ENCODE data around the gene MBLAC1.
"Not testable (repeated sequence)": the region's sequence is repeated elsewhere in the genome, so short reads cannot be mapped to it uniquely, and the experiment has no call there.

The MBLAC1 gene

DNA sequence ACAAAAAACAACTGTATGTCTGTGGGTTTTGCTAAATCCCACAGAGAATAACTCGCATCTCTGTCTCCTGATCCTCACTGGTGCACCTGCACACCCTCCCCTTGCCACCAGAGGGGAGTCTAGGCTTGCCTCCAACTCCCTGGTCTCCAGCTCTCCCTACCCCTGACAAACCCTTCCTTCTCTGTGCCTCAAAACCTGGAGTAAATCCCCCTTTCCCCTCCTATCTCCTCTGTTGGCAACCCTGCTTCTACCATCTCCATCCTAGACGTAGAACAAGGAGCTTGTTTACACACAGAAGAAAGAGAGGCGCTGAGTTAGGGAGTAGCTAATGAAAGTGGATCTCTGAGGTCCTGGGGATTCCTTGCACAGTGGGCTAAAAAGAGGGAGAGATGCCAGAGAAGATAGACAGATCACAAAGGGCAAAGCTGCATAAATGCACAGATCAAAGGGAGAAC lies 6.0 kb downstream of the MBLAC1 start:
- no peak overlapping the region for H2AFZ ChIP-seq (ENCODE audit: low read depth, low read length)
- H3K4me1 ChIP-seq (ENCODE audit: low read length): peaks cover 14% of the 10 kb centered on the region
- H3K79me2 ChIP-seq (ENCODE audit: low read length): peaks cover 4% of the 10 kb centered on the region; the same call in 1 of the 2 replicates
- peak; percentile 84 for TF ChIP-seq CTCF (IDR thresholded peaks at IDR 0.05; ENCODE audit: low read depth, low read length)
- no peak for TF ChIP-seq EZH2phosphoT487 (IDR thresholded peaks at IDR 0.05; ENCODE audit: low read depth)
- no peak overlapping the region for H3K27ac ChIP-seq (ENCODE audit: low read length)
- no peaks in the 10 kb centered on the region for H3K9me3 ChIP-seq (ENCODE audit: insufficient read depth, low read length)
- no peak overlapping the region for H3K4me2 ChIP-seq (ENCODE audit: low read length)
- H3K27me3 ChIP-seq (ENCODE audit: low read depth, low read length): no peaks in the 10 kb centered on the region
- no peaks in the 10 kb centered on the region for H3K36me3 ChIP-seq (replicated peaks; ENCODE audit: low read depth, low read length)
- no peak overlapping the region for H3K9ac ChIP-seq (ENCODE audit: low read length)
- H3K4me3 ChIP-seq (ENCODE audit: low read length): no peak overlapping the region
- no peaks in the 10 kb centered on the region for H4K20me1 ChIP-seq (ENCODE audit: insufficient read depth, low read length)

- TF ChIP-seq EZH2phosphoT487 (IDR thresholded peaks at IDR 0.05; ENCODE audit: low read depth) (no peak), CTCF (IDR thresholded peaks at IDR 0.05; ENCODE audit: low read depth, low read length) (no peak)
- H3K4me2 ChIP-seq (ENCODE audit: low read length): peak overlapping the region; percentile 22; the same call in 1 of the 2 replicates
- H3K27ac ChIP-seq (ENCODE audit: low read length): no peak overlapping the region
- H3K4me3 ChIP-seq (ENCODE audit: low read length): no peak overlapping the region
- 0 out of 2 replicates have a peak, but pooled peaks cover 8% of the 10 kb centered on the region for H3K4me1 ChIP-seq (ENCODE audit: low read length)
- no peaks in the 10 kb centered on the region for H4K20me1 ChIP-seq (ENCODE audit: insufficient read depth, low read length)
- H3K36me3 ChIP-seq (replicated peaks; ENCODE audit: low read depth, low read length): no peaks in the 10 kb centered on the region
- H3K9ac ChIP-seq (ENCODE audit: low read length): no peak overlapping the region
- H3K9me3 ChIP-seq (ENCODE audit: insufficient read depth, low read length): no peaks in the 10 kb centered on the region
- peaks cover 2% of the 10 kb centered on the region; the same call in 1 of the 2 replicates for H3K27me3 ChIP-seq (ENCODE audit: low read depth, low read length)
- H2AFZ ChIP-seq (ENCODE audit: low read depth, low read length): 0 out of 2 replicates have a peak overlapping the region, but pooled peaks have one; percentile 29
- no peaks in the 10 kb centered on the region for H3K79me2 ChIP-seq (ENCODE audit: low read length)
Observed at GRCh38 chr7:100137851-100138760, 11.3 kb downstream of the MBLAC1 start.

GRCh38 chr7:100141555-100141949 lies 14.8 kb downstream of the MBLAC1 start:
- Histone ChIP-seq H2AFZ (ENCODE audit: low read depth, low read length) (no peak overlapping the region), H4K20me1 (ENCODE audit: insufficient read depth, low read length) (no peaks in the 10 kb centered on the region), H3K27ac (ENCODE audit: low read length) (no peak overlapping the region), H3K9ac (ENCODE audit: low read length) (no peak overlapping the region), H3K79me2 (ENCODE audit: low read length) (no peaks in the 10 kb centered on the region), H3K4me1 (ENCODE audit: low read length) (0 out of 2 replicates have a peak, but pooled peaks cover 8% of the 10 kb centered on the region), H3K9me3 (ENCODE audit: insufficient read depth, low read length) (no peaks in the 10 kb centered on the region), H3K4me2 (ENCODE audit: low read length) (no peak overlapping the region), H3K4me3 (ENCODE audit: low read length) (no peak overlapping the region), H3K36me3 (replicated peaks; ENCODE audit: low read depth, low read length) (no peaks in the 10 kb centered on the region), H3K27me3 (ENCODE audit: low read depth, low read length) (peaks cover 2% of the 10 kb centered on the region; the same call in 1 of the 2 replicates)
- TF ChIP-seq EZH2phosphoT487 (IDR thresholded peaks at IDR 0.05; ENCODE audit: low read depth): no peak
- TF ChIP-seq CTCF (IDR thresholded peaks at IDR 0.05; ENCODE audit: low read depth, low read length): no peak

- H3K9me3 ChIP-seq (ENCODE audit: insufficient read depth, low read length): no peaks in the 10 kb centered on the region
- no peak overlapping the region for H3K9ac ChIP-seq (ENCODE audit: low read length)
- H3K79me2 ChIP-seq (ENCODE audit: low read length): no peaks in the 10 kb centered on the region
- 0 out of 2 replicates have a peak, but pooled peaks cover 8% of the 10 kb centered on the region for H3K4me1 ChIP-seq (ENCODE audit: low read length)
- H4K20me1 ChIP-seq (ENCODE audit: insufficient read depth, low read length): no peaks in the 10 kb centered on the region
- H3K4me3 ChIP-seq (ENCODE audit: low read length): no peak overlapping the region
- peaks cover 2% of the 10 kb centered on the region; the same call in 1 of the 2 replicates for H3K27me3 ChIP-seq (ENCODE audit: low read depth, low read length)
- no peak for TF ChIP-seq CTCF (IDR thresholded peaks at IDR 0.05; ENCODE audit: low read depth, low read length)
- TF ChIP-seq EZH2phosphoT487 (IDR thresholded peaks at IDR 0.05; ENCODE audit: low read depth): no peak
- H3K36me3 ChIP-seq (replicated peaks; ENCODE audit: low read depth, low read length): no peaks in the 10 kb centered on the region
- H3K4me2 ChIP-seq (ENCODE audit: low read length): no peak overlapping the region
- no peak overlapping the region for H2AFZ ChIP-seq (ENCODE audit: low read depth, low read length)
- no peak overlapping the region for H3K27ac ChIP-seq (ENCODE audit: low read length)
Observed at GRCh38 chr7:100142461-100142860, 15.7 kb downstream of the MBLAC1 start.

DNA sequence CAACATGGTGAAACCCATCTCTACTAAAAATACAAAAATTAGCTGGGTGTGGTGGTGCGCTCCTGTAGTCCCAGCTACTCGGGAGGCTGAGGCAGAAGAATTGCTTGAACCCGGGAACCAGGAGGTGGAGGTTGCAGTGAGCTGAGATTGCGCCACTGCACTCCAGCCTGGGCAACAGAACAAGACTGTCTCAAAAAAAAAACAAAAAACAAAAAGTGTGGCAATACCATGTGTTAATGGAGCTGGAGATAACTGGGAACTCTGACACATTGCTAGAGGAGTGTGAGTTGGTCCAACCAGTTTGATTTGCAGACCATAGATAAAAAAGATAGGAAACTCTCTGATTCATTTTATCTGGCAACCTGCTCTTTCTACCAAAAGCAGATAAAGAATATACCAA lies 19.6 kb downstream of the MBLAC1 start:
- H3K27me3 ChIP-seq (ENCODE audit: low read depth, low read length); H3K36me3 ChIP-seq (replicated peaks; ENCODE audit: low read depth, low read length); H3K9me3 ChIP-seq (ENCODE audit: insufficient read depth, low read length); H2AFZ ChIP-seq (ENCODE audit: low read depth, low read length); H4K20me1 ChIP-seq (ENCODE audit: insufficient read depth, low read length); H3K9ac ChIP-seq (ENCODE audit: low read length); H3K4me2 ChIP-seq (ENCODE audit: low read length); H3K27ac ChIP-seq (ENCODE audit: low read length); H3K4me3 ChIP-seq (ENCODE audit: low read length): not testable (repeated sequence)
- H3K4me1 ChIP-seq (ENCODE audit: low read length): peaks cover 10% of the 10 kb centered on the region
- peaks cover 19% of the 10 kb centered on the region for H3K79me2 ChIP-seq (ENCODE audit: low read length)
